GM19467 (cell line): ENCODE measurements around the gene NLK.
"Not testable (repeated sequence)": the region's sequence is repeated elsewhere in the genome, so short reads cannot be mapped to it uniquely, and the experiment has no call there.

Experiments
- ATAC-seq: cut with Tn5 transposase; IDR thresholded peaks from one replicate; pipeline ENCODE4 v1.9.1; 2021; ENCODE audit warnings: mild to moderate bottlenecking, moderate library complexity; ENCODE audit not compliant: unreplicated experiment

NLK gene

DNA sequence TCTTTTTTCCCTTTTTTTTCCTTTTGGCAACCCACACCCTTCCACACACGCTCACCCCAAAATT lies at the start of gene NLK:
NLK (plus strand) TSS at position 21 of the 64 bp plus-strand sequence. CDS start 197 bp downstream, outside the sequence.
- no peak for ATAC-seq

DNA sequence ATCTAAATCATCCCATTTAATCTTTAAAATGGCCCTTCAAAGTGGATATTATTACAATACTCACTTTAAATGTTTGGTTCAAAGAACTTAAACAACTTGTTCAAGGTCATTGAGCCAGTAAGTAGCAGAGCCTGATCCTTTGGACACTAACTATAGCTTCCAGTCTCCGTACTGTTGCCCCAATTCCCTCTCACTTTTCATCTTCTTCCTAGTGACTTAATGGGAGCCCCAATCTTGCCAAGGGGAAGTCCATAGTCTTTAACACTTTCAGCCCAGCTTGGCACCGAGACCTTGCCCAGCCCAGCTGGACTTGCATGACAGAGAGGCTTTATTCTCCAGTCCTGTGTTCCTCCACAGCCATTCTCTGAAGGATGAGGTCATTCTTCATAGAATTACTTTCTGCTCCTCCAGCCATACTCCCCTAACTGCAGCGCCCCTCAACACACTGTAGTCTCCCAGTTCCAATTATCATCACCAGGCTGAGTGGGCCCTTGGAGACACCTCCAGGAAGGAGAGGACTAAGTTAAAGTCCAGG lies 49.2 kb upstream of the NLK start:
- no peak for ATAC-seq

DNA sequence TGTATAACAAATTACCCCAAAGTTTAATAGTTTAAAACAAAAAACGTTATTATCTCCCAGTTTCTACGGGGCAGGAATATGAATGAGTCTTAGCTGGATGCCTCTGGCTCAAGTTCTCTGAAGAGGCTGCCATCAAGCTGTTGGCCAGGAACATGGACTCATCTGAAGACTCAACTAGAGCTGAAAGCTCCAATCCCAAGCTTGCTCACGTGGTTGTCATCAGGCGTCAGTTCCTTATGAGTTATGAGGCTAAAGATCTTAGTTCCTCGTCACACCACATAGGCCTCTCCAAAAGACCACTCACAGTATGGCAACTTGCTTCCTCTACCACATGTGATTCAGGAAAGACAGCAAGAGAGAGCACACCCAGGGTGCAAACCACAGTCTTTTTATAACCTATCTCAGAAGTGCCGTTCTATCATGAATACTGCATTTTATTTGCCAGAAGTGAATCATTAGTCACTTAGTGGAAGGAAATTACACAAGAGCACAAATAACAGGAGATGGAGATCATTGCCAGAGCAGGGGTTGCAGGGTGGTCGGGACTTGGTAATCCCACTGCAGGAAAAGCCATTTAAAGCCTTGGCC lies 48.7 kb upstream of the NLK start:
- ATAC-seq, result no peak

DNA sequence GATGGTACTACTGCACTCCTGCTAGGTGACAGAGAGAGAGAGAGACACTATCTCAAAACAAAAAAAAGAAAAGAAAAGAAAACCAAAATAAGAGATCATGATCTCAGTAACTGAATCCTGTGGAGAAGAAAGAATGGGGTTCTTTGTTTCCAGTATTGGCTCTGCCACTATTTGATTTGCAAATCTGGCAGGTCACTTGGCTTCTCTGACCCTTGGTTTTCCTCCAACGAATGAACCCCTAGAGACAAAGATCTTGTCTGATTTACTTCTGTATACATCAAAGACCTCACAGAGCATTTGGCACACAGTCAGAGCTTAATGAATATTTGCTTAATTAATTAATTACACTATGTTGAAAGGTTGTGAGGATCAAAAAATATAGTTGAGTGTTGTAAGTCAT lies 47.9 kb upstream of the NLK start:
- no peak for ATAC-seq

DNA sequence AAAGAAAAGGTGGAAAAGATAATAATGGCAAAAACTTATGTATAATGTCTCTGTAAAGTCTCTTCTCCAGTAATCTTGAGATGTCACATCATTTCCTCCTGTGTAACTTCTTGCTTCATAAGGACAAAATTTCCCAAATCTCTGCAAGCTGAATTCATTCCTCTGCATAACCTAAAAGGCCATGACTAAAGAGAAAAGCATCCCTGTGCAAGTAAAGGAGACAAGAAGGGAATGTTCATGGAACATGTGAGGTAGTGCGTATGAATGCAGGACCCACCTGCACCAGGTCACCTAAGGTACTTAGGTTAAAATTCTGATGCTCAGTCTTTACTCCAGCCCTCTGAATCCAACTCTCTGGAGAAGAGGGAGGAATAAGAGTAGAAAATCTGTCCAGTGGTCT lies 46.9 kb upstream of the NLK start:
- ATAC-seq, result no peak

DNA sequence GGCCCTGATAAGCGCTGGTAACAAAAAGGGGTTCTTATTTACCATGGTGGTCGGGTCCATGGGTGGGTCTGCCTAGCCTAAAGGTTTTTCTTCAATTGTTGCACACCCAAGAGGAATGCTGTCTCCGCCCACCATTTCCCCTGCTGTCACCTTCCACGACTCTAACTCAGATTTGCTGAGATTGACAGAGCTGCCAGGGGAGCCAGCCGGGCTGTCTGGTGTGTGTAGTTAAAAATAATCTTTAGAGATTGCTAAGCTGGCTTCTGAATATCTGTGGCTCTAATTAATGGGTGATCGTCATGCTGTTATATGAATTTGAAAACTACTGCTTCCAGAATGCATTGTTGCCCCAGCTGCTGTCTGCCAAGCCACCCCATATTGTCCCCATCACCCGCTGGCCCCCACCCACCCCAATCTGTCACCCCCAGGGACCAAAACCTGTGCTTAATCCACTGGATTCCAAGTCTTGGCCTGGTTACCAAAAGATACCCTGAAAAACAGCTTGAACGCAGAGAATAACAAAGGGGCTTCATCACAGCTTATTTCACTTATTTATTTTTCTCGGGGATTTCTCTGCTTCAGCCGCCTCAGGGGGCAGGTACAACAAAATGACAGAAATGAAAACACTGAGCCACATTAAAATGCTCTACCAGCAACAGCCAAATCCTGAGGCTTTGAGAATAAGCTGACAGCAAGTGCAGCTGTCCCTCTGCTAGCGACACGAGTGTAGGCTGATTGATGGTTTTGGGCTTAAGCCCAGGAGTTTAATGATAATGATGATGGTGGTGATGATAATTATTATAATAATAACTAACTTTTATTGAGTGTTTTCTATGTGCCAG lies 46.1 kb upstream of the NLK start:
- no peak for ATAC-seq

DNA sequence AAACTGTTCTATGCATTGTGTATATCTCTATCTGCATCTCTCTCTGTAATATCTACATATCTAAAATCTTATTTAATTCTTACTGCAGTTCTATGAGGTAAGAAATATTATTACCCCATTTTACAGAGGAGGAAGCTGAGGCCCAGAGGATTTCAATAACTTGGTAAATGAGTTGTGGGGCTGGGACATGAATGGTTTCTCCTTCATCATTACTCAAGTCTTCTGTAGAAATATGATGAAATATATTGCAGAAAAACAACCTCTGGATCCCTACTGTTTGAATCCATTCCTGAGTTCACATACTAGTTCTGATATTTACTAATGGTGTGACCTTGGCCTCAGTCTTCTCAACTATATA lies 45.5 kb upstream of the NLK start:
- ATAC-seq, result no peak

DNA sequence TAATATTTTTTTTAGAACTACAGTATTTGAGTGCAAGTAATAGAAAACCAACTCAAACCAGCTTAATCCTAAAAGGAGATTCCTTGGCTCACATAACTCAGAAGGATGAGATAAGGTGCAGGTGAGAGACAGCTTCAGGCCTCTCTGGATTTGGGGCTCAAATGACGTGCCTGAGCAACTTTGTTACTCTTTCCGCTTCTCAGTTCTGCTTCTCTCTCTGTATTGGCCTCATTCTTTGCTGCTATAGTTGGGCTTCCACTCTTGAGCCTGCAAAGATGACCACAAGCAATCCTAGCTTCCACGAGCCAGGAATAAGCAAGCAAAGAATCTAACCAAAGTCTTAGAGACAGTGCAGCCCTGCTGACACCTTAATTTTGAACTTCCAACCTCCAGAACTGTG lies 45.0 kb upstream of the NLK start:
- no peak for ATAC-seq

DNA sequence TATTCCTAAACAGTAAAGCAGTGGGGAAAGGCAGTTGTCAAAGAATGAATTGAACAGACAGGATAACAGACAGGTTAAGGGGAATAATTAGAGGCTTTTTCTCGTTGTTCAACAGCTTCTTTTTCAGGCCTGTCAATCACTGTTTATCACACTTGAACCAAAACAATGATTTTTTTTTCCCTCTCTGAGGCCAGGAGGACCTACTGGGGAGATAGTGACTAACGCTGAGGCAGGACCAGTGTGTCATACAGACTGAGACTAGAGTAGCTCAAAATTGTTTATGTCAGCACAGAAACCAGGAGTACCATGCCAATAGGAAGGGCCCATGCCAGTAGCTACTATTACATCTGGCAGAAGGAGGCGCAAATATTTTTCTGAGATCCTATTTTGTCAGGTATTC lies 41.3 kb upstream of the NLK start:
- ATAC-seq, result no peak

DNA sequence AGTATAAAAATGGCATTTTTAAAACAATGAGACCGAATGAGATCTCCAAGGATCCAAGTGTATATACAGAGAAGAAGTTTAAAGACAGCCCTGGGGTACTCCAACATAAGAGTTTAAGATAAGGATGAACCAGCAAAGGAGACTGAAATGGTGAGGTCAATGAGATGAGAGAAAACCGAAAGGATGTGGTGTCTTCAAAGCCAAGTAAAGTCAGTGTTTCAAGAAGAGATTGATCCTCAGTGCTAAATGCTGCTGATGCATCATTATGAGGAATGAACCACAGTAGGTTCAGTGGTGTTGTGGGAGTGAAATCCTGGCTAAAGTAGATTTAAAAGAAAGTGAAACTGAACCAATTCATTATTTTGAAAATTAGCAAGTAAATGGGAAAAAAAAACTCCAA lies 38.1 kb upstream of the NLK start:
- ATAC-seq, result no peak

DNA sequence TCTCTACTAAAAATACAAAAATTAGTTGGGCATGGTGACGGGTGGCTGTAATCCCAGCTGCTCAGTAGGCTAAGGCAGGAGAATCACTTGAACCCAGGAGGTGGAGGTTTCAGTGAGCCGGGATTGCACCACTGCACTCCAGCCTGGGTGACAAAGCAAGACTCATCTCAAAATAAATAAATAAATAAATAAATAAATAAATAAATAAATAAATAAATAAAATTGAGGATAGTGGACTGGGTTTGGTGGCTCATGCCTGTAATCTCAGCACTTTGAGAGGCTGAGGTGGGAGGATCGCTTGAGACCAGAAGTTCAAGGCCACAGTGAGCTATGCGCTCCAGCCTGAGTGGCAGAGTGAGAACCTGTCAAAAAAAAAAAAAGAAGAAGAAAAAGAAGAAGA lies 34.6 kb upstream of the NLK start:
- not testable (repeated sequence) for ATAC-seq

DNA sequence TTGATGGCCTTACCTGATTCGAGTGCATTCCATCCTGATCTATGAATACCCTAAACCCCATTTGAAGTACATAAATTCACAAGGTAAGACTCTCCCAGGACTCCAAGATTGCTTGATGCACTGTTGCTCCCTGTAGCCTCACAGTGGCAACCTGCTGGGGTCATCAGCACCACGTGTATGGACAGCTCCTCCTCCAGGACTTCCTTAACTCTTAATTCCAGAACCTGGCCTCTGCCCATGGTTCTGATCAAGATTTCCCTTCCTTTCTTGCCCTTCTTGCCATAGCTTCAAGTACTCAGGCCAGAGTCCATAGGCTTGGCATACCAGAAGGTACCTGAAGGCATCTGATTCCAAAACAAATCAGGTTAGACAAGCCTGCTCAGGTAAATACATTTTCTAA lies 34.0 kb upstream of the NLK start:
- ATAC-seq, result no peak

DNA sequence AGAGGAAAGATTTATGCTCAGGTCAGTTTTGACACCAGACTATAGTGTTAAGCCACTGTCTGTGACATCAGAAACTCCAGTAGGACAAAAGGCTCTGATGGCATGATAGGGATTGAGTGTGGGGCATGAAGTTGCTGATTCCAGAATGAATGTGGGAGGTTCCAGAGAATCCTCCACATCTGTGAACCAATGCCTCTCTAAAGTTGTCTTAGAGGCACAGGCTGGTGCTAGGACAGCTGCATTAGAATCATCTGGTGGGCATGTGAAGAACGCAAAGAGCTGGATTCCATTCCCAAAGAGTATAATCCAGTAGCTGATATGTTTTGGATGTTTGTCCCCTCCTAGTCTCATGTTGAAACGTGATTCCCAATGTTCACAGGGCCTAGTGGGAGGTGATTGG lies 32.1 kb upstream of the NLK start:
- ATAC-seq, result no peak

DNA sequence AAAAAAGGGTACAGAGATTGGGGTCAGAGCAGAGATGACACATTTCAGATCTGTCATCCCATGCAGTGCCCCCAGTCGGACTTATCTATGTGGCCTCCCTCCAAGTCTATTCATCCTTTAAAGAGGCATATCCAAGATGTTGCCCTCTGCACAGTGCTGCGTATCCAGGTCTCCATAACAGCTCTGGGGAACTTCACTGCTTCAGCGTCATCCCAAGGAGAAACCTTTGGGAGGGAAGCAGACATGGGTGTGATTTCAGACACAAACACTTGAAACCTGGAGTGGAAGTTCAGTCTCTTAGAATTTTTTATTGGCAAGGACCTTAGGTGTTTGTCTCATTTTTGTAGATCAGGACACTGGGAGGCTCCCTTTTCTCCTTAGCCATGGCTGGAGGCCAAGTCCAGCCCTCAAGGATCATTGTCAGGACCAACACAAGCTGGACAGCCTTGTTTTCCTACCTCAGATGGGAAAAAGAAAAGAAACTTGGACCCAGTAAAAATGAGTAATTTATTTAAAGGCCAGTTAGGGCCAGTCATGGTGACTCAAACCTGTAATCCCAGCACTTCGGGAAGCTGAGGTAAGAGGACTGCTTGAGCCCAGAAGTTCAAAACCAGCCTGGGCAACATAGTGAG lies 23.9 kb upstream of the NLK start:
- ATAC-seq, result no peak

DNA sequence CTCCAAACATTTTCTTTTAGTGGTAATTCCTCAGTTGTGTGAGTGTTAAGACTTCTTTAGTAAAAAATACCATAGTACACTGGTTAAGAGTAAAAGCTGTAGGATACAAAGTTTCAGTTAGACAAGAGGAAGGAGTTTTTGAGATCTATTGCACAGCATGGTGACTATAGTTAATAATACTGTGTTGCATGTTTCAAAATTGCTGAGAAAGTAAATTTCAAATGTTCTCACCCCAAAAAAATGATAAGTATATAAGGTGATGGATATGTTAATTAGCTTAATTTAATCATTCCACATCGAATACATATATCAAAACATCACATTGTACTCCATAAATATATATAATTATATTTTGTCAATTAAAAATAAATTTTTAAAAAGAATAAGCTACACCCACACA lies 22.0 kb upstream of the NLK start:
- no peak for ATAC-seq

DNA sequence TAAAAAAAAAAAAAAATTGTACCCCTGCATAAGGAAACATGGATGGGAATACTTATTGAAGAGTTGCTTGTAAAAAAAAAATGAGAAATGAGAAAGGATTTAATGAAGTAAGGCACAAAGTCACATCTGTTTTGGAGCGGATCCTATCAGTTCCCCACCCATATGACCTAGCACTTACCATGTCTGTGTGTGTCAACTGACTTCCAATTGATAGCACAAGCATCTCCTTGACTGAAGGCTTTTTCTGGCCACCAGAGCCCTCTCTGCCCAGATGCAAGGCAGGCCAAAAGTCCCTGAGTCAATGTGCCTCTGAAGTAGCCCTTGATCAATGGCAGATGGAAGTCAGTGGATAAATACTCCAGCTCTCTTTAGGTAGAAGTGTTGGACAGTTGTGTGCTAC lies 13.4 kb upstream of the NLK start:
- ATAC-seq, result no peak

DNA sequence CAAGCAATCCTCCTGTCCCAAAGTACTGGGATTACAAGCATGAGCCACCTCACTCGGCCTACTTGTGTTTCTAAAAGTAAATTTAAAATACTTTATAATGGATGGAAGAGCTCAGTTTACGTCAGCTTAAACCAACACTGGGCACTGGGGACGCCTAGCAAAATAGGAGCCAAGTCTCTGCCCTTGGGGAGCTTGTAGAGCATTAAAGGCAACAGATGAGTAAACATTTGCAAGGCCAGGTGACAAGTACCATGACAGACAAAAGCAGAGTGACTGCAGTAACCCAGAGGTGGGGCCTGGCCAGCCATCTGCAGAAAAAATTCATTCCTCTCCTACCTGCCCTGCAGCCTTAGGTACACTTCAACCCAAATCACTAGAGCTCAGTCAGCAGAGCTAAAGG lies 12.1 kb upstream of the NLK start:
- no peak for ATAC-seq

DNA sequence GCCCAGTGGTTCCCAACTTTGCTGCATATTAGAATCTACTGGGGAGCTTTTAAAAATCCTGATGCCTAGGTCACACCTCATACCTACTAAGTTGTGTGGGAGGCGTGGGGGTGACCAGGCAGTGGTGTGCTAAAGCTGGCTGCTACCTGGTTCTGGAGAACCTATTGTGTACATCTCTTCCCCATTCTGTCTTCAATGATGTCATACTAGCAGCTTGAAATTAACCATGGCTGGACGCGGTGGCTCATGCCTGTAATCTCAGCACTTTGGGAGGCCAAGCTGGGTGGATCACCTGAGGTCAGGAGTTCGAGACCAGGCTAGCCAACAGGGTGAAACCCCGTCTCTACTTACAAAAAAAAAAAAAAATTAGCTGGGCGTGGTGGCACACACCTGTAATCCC lies 11.3 kb upstream of the NLK start:
- ATAC-seq, result no peak

DNA sequence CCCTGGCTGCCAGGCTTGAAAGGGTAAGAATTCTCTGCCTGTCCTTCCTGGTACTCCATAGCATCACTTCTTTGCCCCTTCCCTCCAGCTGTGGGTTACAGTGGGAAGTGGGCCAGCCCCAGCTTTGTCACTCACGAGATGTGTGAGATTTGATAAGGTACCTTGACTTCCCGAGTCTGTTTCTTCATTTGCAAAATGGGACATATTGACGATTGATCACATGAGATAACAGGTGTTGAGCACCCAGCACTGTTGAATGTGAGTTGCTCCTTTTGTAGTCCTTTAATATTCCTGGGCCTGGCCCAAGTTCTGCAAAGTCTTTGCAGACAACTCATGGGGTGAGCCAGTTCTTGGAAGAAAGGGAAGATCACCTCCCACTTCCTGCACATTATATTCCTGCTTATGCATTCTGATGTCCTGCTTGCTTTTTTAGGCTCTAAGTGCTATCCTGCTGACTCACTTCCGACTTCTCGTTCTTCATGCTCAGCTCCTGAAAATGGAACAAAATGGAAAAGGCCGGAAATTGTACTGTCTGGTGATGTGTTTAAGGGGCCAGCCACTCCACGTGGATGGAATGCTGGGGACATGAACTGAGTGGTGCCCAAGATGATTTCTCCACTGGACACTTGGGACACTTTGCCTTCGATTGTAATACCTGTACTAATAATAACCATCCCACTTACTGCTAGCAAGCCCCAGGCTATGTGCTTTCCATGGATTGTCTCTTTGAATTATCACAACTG lies 8.3 kb upstream of the NLK start:
- no peak for ATAC-seq

DNA sequence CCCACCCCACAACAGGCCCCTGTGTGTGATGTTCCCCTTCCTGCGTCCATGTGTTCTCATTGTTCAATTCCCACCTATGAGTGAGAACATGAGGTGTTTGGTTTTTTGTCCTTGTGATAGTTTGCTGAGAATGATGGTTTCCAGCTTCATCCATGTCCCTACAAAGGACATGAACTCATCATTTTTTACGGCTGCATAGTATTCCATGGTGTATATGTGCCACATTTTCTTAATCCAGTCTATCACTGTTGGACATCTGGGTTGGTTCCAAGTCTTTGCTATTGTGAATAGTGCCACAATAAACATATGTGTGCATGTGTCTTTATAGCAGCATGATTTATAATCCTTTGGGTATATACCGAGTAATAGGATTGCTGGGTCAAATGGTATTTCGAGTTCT lies 7.0 kb upstream of the NLK start:
- ATAC-seq, result not testable (repeated sequence)

DNA sequence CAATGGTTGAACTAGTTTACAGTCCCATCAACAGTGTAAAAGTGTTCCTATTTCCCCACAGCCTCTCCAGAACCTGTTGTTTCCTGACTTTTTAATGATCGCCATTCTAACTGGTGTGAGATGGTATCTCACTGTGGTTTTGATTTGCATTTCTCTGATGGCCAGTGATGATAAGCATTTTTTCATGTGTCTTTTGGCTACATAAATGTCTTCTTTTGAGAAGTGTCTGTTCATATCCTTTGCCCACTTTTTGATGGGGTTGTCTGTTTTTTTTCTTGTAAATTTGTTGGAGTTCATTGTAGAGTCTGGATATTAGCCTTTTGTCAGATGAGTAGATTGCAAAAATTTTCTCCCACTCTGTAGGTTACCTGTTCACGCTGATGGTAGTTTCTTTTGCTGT lies 6.6 kb upstream of the NLK start:
- ATAC-seq, result not testable (repeated sequence)

DNA sequence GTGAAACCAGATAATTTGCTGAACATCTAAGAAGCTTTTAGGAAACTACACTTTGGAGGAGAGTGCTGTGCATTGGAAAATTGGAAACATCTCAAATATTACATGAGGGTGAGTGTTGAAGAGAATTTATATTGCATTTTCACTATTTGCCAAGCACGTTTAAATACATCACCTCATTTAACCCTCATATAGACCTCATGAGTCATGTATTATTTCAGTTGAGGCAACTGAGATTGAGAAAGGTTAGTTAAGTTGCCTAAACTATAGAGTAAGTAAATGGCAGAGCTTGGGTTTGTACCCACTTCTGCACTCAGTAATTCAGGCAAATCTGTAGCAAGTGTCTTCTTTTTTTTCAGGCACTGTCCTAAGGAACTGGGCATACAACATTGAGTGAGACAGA lies 3.7 kb upstream of the NLK start:
- no peak for ATAC-seq
